ENCODE measurements around the gene PLPPR1.

DNA sequence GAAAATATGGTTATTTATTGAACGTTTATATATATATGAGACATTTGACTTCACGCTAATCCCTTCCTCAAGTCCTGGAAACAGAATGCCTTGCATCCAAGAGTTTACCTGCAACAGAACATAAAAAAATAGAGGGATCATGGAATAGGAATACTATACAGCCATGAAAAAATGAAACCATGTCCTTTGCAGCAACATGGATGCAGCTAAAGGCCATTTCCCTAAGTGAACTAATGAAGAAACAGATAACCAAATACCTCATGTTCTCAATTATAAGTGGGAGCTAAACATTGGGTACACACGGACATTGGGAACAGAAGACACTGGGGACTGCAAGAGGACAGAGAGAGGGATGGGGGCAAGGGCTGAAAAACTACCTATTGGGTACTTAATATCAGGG lies 343.3 kb downstream of the PLPPR1 start:
- TF ChIP-seq, protein P1, sequence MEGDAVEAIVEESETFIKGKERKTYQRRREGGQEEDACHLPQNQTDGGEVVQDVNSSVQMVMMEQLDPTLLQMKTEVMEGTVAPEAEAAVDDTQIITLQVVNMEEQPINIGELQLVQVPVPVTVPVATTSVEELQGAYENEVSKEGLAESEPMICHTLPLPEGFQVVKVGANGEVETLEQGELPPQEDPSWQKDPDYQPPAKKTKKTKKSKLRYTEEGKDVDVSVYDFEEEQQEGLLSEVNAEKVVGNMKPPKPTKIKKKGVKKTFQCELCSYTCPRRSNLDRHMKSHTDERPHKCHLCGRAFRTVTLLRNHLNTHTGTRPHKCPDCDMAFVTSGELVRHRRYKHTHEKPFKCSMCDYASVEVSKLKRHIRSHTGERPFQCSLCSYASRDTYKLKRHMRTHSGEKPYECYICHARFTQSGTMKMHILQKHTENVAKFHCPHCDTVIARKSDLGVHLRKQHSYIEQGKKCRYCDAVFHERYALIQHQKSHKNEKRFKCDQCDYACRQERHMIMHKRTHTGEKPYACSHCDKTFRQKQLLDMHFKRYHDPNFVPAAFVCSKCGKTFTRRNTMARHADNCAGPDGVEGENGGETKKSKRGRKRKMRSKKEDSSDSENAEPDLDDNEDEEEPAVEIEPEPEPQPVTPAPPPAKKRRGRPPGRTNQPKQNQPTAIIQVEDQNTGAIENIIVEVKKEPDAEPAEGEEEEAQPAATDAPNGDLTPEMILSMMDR (IDR thresholded peaks at IDR 0.05 in 2 of 3, conservative IDR thresholded peaks at IDR 0.05 in 1 of 3; ENCODE audit: borderline replicate concordance in 1 of 3, insufficient read depth in 1 of 3, low read depth in 2 of 3, low read length in 2 of 3): no peak
- TF ChIP-seq TCF7L2 (IDR thresholded peaks at IDR 0.05; ENCODE audit: borderline replicate concordance, extremely low read depth, insufficient read depth, insufficient read length) (no peak), EGR1 (IDR thresholded peaks at IDR 0.05; ENCODE audit: low read depth) (no peak), SIN3A (IDR thresholded peaks at IDR 0.05; ENCODE audit: low read depth) (no peak), YY1 (IDR thresholded peaks at IDR 0.05; ENCODE audit: extremely low read depth, insufficient replicate concordance, low read depth, low read length) (no peak), SP1 (IDR thresholded peaks at IDR 0.05; ENCODE audit: low read depth) (no peak), POLR2AphosphoS5 (IDR thresholded peaks at IDR 0.05; ENCODE audit: low read depth, low read length) (no peak), FOSL1 (IDR thresholded peaks at IDR 0.05; ENCODE audit: low read depth) (no peak), EZH2phosphoT487 (IDR thresholded peaks at IDR 0.05; ENCODE audit: borderline replicate concordance) (no peak), POLR2A (IDR thresholded peaks at IDR 0.05; ENCODE audit: borderline replicate concordance, extremely low read depth, insufficient read depth, insufficient read length) (no peak)
- TF ChIP-seq, protein P2, sequence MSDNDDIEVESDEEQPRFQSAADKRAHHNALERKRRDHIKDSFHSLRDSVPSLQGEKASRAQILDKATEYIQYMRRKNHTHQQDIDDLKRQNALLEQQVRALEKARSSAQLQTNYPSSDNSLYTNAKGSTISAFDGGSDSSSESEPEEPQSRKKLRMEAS (IDR thresholded peaks at IDR 0.05): no peak
- TF ChIP-seq, protein P3, sequence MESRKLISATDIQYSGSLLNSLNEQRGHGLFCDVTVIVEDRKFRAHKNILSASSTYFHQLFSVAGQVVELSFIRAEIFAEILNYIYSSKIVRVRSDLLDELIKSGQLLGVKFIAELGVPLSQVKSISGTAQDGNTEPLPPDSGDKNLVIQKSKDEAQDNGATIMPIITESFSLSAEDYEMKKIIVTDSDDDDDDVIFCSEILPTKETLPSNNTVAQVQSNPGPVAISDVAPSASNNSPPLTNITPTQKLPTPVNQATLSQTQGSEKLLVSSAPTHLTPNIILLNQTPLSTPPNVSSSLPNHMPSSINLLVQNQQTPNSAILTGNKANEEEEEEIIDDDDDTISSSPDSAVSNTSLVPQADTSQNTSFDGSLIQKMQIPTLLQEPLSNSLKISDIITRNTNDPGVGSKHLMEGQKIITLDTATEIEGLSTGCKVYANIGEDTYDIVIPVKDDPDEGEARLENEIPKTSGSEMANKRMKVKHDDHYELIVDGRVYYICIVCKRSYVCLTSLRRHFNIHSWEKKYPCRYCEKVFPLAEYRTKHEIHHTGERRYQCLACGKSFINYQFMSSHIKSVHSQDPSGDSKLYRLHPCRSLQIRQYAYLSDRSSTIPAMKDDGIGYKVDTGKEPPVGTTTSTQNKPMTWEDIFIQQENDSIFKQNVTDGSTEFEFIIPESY (IDR thresholded peaks at IDR 0.05; ENCODE audit: extremely low read depth, insufficient replicate concordance, low read length): no peak
- TF ChIP-seq, protein P4, sequence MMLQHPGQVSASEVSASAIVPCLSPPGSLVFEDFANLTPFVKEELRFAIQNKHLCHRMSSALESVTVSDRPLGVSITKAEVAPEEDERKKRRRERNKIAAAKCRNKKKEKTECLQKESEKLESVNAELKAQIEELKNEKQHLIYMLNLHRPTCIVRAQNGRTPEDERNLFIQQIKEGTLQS (IDR thresholded peaks at IDR 0.05): no peak
- TF ChIP-seq, protein P5, sequence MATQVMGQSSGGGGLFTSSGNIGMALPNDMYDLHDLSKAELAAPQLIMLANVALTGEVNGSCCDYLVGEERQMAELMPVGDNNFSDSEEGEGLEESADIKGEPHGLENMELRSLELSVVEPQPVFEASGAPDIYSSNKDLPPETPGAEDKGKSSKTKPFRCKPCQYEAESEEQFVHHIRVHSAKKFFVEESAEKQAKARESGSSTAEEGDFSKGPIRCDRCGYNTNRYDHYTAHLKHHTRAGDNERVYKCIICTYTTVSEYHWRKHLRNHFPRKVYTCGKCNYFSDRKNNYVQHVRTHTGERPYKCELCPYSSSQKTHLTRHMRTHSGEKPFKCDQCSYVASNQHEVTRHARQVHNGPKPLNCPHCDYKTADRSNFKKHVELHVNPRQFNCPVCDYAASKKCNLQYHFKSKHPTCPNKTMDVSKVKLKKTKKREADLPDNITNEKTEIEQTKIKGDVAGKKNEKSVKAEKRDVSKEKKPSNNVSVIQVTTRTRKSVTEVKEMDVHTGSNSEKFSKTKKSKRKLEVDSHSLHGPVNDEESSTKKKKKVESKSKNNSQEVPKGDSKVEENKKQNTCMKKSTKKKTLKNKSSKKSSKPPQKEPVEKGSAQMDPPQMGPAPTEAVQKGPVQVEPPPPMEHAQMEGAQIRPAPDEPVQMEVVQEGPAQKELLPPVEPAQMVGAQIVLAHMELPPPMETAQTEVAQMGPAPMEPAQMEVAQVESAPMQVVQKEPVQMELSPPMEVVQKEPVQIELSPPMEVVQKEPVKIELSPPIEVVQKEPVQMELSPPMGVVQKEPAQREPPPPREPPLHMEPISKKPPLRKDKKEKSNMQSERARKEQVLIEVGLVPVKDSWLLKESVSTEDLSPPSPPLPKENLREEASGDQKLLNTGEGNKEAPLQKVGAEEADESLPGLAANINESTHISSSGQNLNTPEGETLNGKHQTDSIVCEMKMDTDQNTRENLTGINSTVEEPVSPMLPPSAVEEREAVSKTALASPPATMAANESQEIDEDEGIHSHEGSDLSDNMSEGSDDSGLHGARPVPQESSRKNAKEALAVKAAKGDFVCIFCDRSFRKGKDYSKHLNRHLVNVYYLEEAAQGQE (IDR thresholded peaks at IDR 0.05; ENCODE audit: low read depth): no peak
